Astrocyte (in vitro differentiated cells and primary cell): ENCODE results near the gene CIITA. TPM values are rescaled to one million over a fixed set of nuclear protein-coding genes. Genes with fewer than 3 reads are reported as not detected.
"Not testable (repeated sequence)": the region's sequence is repeated elsewhere in the genome, so short reads cannot be mapped to it uniquely, and the experiment has no call there.

Source experiments
- DNase-seq: peaks from one replicate; pipeline ENCODE4 v3.0.0-alpha.2; 2010; ENCODE audit warnings: low read depth
- FAIRE-seq: peaks from 2 replicates; lab custom pipeline; 2011; peaks lifted over from hg19 to GRCh38; lab: Jason Lieb, UNC
- H2AFZ ChIP-seq: 2 replicates; pipeline ENCODE4 v1.6.0; 2012; ENCODE audit warnings: low read depth, low read length, inconsistent platforms
- H3K27ac ChIP-seq: 2 replicates; pipeline ENCODE4 v1.5.1; 2011; ENCODE audit warnings: low read depth, low read length, inconsistent platforms
- H3K27me3 ChIP-seq: 2 replicates; pipeline ENCODE4 v1.6.0; 2011; ENCODE audit warnings: low read length, inconsistent platforms; ENCODE audit not compliant: insufficient read depth
- H3K36me3 ChIP-seq: 2 replicates; pipeline ENCODE4 v1.5.1; 2011; ENCODE audit warnings: low read length, inconsistent platforms; ENCODE audit not compliant: insufficient read depth
- H3K4me1 ChIP-seq: 2 replicates; pipeline ENCODE4 v1.5.1; 2011; ENCODE audit warnings: low read length, inconsistent platforms; ENCODE audit not compliant: insufficient read depth
- H3K4me2 ChIP-seq: 2 replicates; pipeline ENCODE4 v1.6.0; 2012; ENCODE audit warnings: low read length, inconsistent platforms
- H3K4me3 ChIP-seq: 2 replicates; pipeline ENCODE4 v1.5.1; 2011; ENCODE audit warnings: low read depth, mild to moderate bottlenecking, low read length, inconsistent platforms; ENCODE audit not compliant: insufficient read depth
- H3K79me2 ChIP-seq: 2 replicates; pipeline ENCODE4 v1.6.0; 2012; ENCODE audit warnings: mild to moderate bottlenecking, low read length, inconsistent platforms; ENCODE audit not compliant: insufficient read depth
- H3K9ac ChIP-seq: 2 replicates; pipeline ENCODE4 v1.6.0; 2012; ENCODE audit warnings: mild to moderate bottlenecking, low read length, inconsistent platforms
- H3K9me3 ChIP-seq: 2 replicates; pipeline ENCODE4 v1.5.1; 2012; ENCODE audit warnings: low read depth, mild to moderate bottlenecking, low read length, inconsistent platforms; ENCODE audit not compliant: insufficient read depth
- H4K20me1 ChIP-seq: 2 replicates; pipeline ENCODE4 v1.6.0; 2012; ENCODE audit warnings: low read length, inconsistent platforms; ENCODE audit not compliant: insufficient read depth
- H3K27ac Mint-ChIP-seq: one replicate; pipeline ENCODE4 v1.8.0; 2021; ENCODE audit warnings: mild to moderate bottlenecking, mixed read lengths; ENCODE audit not compliant: unreplicated experiment
- H3K27me3 Mint-ChIP-seq: one replicate; pipeline ENCODE4 v1.8.0; 2021; ENCODE audit warnings: low read depth, mixed read lengths; ENCODE audit not compliant: unreplicated experiment
- H3K36me3 Mint-ChIP-seq: one replicate; pipeline ENCODE4 v1.8.0; 2021; ENCODE audit warnings: low read depth, mixed read lengths; ENCODE audit not compliant: unreplicated experiment
- H3K4me1 Mint-ChIP-seq: one replicate; pipeline ENCODE4 v1.8.0; 2021; ENCODE audit warnings: low read depth, mixed read lengths; ENCODE audit not compliant: unreplicated experiment
- H3K4me3 Mint-ChIP-seq: one replicate; pipeline ENCODE4 v1.8.0; 2021; ENCODE audit warnings: mild to moderate bottlenecking, moderate library complexity, mixed read lengths; ENCODE audit not compliant: unreplicated experiment
- H3K9me3 Mint-ChIP-seq: one replicate; pipeline ENCODE4 v1.8.0; 2021; ENCODE audit warnings: mild to moderate bottlenecking, mixed read lengths; ENCODE audit not compliant: unreplicated experiment
- CTCF ChIP-seq: IDR thresholded peaks from 2 replicates; pipeline ENCODE4 v1.5.1; 2011; ENCODE audit warnings: low read depth, mild to moderate bottlenecking, inconsistent platforms, low read length, moderate library complexity; ENCODE audit not compliant: insufficient read depth
- EZH2 ChIP-seq: IDR thresholded peaks from 2 replicates; pipeline ENCODE4 v1.6.1; 2012; ENCODE audit warnings: mild to moderate bottlenecking, low read length, inconsistent platforms; ENCODE audit not compliant: insufficient read depth
- total RNA-seq: library from RNA; stranded (reverse); gene quantifications from 2 replicates; pipeline ENCODE4 v1.2.1, GENCODE V29; 2021

CIITA gene
- total RNA-seq, 1 donor from 2014 or later, result not detected

- Histone ChIP-seq H3K4me3 (no peak overlapping the region), H3K9me3 (no peaks in the 10 kb centered on the region), H3K9ac (no peak overlapping the region), H2AFZ (no peak overlapping the region), H3K4me2 (no peak overlapping the region), H4K20me1 (peaks cover 12% of the 10 kb centered on the region), H3K36me3 (peaks cover 4% of the 10 kb centered on the region), H3K79me2 (no peaks in the 10 kb centered on the region), H3K27me3 (no peaks in the 10 kb centered on the region), H3K27ac (no peak overlapping the region), H3K4me1 (peaks cover 14% of the 10 kb centered on the region)
- Mint-ChIP-seq H3K27me3 (no peaks in the 10 kb centered on the region), H3K4me1 (peaks cover 25% of the 10 kb centered on the region), H3K4me3 (no peak overlapping the region), H3K36me3 (peaks cover 23% of the 10 kb centered on the region), H3K27ac (no peak overlapping the region), H3K9me3 (peaks cover 2% of the 10 kb centered on the region)
- TF ChIP-seq EZH2 (no peak), CTCF (no peak)
- DNase-seq, result no peak
- FAIRE-seq, result no peak
Observed at GRCh38 chr16:10966129-10966528, 89.1 kb downstream of the CIITA start.

- not testable (repeated sequence) for H3K27me3 Mint-ChIP-seq, H3K9me3 Mint-ChIP-seq, H3K4me2 ChIP-seq, H3K4me1 ChIP-seq, H3K27me3 ChIP-seq, DNase-seq, FAIRE-seq, H3K9ac ChIP-seq, H3K27ac Mint-ChIP-seq, H3K4me3 ChIP-seq, H3K36me3 ChIP-seq, H3K9me3 ChIP-seq, H3K79me2 ChIP-seq, H3K4me3 Mint-ChIP-seq, H2AFZ ChIP-seq, H3K27ac ChIP-seq
- peaks cover 12% of the 10 kb centered on the region for H4K20me1 ChIP-seq
- peaks cover 22% of the 10 kb centered on the region for H3K4me1 Mint-ChIP-seq
- peaks cover 26% of the 10 kb centered on the region for H3K36me3 Mint-ChIP-seq
Observed at GRCh38 chr16:10966559-10966958, 89.6 kb downstream of the CIITA start.

GRCh38 chr16:10967986-10968385 is 91.0 kb downstream of the CIITA start:
- H3K4me1 ChIP-seq, result peaks cover 11% of the 10 kb centered on the region
- H3K27me3 ChIP-seq, result no peaks in the 10 kb centered on the region
- no peak for TF ChIP-seq CTCF
- no peak for TF ChIP-seq EZH2
- DNase-seq (no peak), FAIRE-seq (no peak)
- peaks cover 4% of the 10 kb centered on the region for H3K36me3 ChIP-seq
- H3K4me2 ChIP-seq, result no peak overlapping the region
- H3K36me3 Mint-ChIP-seq, result peaks cover 25% of the 10 kb centered on the region
- no peak overlapping the region for H3K27ac Mint-ChIP-seq
- H3K4me3 ChIP-seq, result no peak overlapping the region
- no peak overlapping the region for H3K27ac ChIP-seq
- H3K9ac ChIP-seq, result no peak overlapping the region
- H4K20me1 ChIP-seq, result peaks cover 12% of the 10 kb centered on the region
- H3K4me1 Mint-ChIP-seq, result peaks cover 20% of the 10 kb centered on the region
- H3K79me2 ChIP-seq, result no peaks in the 10 kb centered on the region
- H2AFZ ChIP-seq, result no peak overlapping the region
- no peaks in the 10 kb centered on the region for H3K27me3 Mint-ChIP-seq
- no peak overlapping the region for H3K4me3 Mint-ChIP-seq
- H3K9me3 ChIP-seq, result no peaks in the 10 kb centered on the region
- no peaks in the 10 kb centered on the region for H3K9me3 Mint-ChIP-seq
